ENCODE data around the gene PNKD. TPM values are rescaled to one million over a fixed set of nuclear protein-coding genes. Genes with fewer than 3 reads are reported as not detected.

PNKD gene
- total RNA-seq, 1 experiment from 2014 or later = 58.1 TPM

DNA sequence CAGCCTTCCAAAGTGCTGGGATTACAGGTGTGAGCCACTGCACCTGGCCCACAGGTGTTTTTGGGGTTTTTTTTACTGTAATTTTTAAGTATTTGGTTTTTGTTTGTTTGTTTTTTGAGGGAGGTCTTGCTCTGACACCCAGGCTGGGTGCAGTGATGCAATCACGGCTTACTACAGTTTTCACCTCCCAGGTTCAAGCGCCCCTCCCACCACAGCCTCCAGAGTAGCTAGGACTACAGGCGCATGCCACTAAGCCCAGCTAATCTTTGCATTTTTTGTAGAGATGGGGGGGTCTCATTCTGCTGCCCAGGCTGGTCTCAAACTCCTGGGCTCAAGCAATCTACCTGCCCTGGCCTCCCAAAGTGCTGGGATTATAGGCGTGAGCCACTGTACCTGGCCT lies 104.5 kb downstream of the PNKD start:
- H3K27me3 ChIP-seq (ENCODE audit: insufficient read depth, low read length) = no peaks in the 10 kb centered on the region
- no peak overlapping the region for H3K4me3 ChIP-seq (replicated peaks in 1 of 2; ENCODE audit: low read depth in 1 of 2, low read length in 2 of 2)
- H3K4me2 ChIP-seq (ENCODE audit: low read length) = no peak overlapping the region
- POLR2A ChIA-PET = no interaction called here
- intact Hi-C loops (cut with micrococcal nuclease) = no loop called here
- no peaks in the 10 kb centered on the region for H3K9me2 ChIP-seq (ENCODE audit: insufficient read depth)
- no peaks in the 10 kb centered on the region for H4K20me1 ChIP-seq (ENCODE audit: insufficient read depth)
- no peak overlapping the region for H3K27ac ChIP-seq (ENCODE audit: low read depth, low read length)
- ATAC-seq (no peak), DNase-seq (ENCODE audit: low read depth, low spot score) (no peak)
- TF ChIP-seq POLR2AphosphoS5 (IDR thresholded peaks at IDR 0.05; ENCODE audit: low read depth, low read length) (no peak), SRF (IDR thresholded peaks at IDR 0.05; ENCODE audit: low read depth) (no peak), EZH2 (IDR thresholded peaks at IDR 0.05) (no peak), CEBPB (IDR thresholded peaks at IDR 0.05; ENCODE audit: low read depth) (no peak), ZNF274 (IDR thresholded peaks at IDR 0.05; ENCODE audit: low read depth, low read length) (no peak), RAD21 (IDR thresholded peaks at IDR 0.05; ENCODE audit: low read depth) (no peak), EZH2phosphoT487 (IDR thresholded peaks at IDR 0.05; ENCODE audit: borderline replicate concordance) (no peak), YY1 (IDR thresholded peaks at IDR 0.05; ENCODE audit: extremely low read depth, insufficient replicate concordance, low read depth, low read length) (no peak), SIN3A (IDR thresholded peaks at IDR 0.05; ENCODE audit: low read depth) (no peak), FOSL1 (IDR thresholded peaks at IDR 0.05; ENCODE audit: low read depth) (no peak), TCF7L2 (IDR thresholded peaks at IDR 0.05; ENCODE audit: borderline replicate concordance, extremely low read depth, insufficient read depth, insufficient read length) (no peak), EGR1 (IDR thresholded peaks at IDR 0.05; ENCODE audit: low read depth) (no peak), JUND (IDR thresholded peaks at IDR 0.05) (no peak)
- TF ChIP-seq, protein P1, sequence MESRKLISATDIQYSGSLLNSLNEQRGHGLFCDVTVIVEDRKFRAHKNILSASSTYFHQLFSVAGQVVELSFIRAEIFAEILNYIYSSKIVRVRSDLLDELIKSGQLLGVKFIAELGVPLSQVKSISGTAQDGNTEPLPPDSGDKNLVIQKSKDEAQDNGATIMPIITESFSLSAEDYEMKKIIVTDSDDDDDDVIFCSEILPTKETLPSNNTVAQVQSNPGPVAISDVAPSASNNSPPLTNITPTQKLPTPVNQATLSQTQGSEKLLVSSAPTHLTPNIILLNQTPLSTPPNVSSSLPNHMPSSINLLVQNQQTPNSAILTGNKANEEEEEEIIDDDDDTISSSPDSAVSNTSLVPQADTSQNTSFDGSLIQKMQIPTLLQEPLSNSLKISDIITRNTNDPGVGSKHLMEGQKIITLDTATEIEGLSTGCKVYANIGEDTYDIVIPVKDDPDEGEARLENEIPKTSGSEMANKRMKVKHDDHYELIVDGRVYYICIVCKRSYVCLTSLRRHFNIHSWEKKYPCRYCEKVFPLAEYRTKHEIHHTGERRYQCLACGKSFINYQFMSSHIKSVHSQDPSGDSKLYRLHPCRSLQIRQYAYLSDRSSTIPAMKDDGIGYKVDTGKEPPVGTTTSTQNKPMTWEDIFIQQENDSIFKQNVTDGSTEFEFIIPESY (IDR thresholded peaks at IDR 0.05; ENCODE audit: extremely low read depth, insufficient replicate concordance, low read length) = no peak
- TF ChIP-seq, protein P2, sequence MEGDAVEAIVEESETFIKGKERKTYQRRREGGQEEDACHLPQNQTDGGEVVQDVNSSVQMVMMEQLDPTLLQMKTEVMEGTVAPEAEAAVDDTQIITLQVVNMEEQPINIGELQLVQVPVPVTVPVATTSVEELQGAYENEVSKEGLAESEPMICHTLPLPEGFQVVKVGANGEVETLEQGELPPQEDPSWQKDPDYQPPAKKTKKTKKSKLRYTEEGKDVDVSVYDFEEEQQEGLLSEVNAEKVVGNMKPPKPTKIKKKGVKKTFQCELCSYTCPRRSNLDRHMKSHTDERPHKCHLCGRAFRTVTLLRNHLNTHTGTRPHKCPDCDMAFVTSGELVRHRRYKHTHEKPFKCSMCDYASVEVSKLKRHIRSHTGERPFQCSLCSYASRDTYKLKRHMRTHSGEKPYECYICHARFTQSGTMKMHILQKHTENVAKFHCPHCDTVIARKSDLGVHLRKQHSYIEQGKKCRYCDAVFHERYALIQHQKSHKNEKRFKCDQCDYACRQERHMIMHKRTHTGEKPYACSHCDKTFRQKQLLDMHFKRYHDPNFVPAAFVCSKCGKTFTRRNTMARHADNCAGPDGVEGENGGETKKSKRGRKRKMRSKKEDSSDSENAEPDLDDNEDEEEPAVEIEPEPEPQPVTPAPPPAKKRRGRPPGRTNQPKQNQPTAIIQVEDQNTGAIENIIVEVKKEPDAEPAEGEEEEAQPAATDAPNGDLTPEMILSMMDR (IDR thresholded peaks at IDR 0.05 in 2 of 3, conservative IDR thresholded peaks at IDR 0.05 in 1 of 3; ENCODE audit: borderline replicate concordance in 1 of 3, insufficient read depth in 1 of 3, low read depth in 2 of 3, low read length in 2 of 3) = no peak
- TF ChIP-seq, protein P3, sequence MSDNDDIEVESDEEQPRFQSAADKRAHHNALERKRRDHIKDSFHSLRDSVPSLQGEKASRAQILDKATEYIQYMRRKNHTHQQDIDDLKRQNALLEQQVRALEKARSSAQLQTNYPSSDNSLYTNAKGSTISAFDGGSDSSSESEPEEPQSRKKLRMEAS (IDR thresholded peaks at IDR 0.05) = no peak
- TF ChIP-seq, protein P4, sequence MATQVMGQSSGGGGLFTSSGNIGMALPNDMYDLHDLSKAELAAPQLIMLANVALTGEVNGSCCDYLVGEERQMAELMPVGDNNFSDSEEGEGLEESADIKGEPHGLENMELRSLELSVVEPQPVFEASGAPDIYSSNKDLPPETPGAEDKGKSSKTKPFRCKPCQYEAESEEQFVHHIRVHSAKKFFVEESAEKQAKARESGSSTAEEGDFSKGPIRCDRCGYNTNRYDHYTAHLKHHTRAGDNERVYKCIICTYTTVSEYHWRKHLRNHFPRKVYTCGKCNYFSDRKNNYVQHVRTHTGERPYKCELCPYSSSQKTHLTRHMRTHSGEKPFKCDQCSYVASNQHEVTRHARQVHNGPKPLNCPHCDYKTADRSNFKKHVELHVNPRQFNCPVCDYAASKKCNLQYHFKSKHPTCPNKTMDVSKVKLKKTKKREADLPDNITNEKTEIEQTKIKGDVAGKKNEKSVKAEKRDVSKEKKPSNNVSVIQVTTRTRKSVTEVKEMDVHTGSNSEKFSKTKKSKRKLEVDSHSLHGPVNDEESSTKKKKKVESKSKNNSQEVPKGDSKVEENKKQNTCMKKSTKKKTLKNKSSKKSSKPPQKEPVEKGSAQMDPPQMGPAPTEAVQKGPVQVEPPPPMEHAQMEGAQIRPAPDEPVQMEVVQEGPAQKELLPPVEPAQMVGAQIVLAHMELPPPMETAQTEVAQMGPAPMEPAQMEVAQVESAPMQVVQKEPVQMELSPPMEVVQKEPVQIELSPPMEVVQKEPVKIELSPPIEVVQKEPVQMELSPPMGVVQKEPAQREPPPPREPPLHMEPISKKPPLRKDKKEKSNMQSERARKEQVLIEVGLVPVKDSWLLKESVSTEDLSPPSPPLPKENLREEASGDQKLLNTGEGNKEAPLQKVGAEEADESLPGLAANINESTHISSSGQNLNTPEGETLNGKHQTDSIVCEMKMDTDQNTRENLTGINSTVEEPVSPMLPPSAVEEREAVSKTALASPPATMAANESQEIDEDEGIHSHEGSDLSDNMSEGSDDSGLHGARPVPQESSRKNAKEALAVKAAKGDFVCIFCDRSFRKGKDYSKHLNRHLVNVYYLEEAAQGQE (IDR thresholded peaks at IDR 0.05; ENCODE audit: low read depth) = no peak
- H3K36me3 ChIP-seq (ENCODE audit: control insufficient read depth in 1 of 2, insufficient read depth in 2 of 2, low read length in 2 of 2) = no peaks in the 10 kb centered on the region
- RAD21 ChIA-PET (ENCODE audit: low non-redundant PET in 1 of 2, low total read pairs in 2 of 2, uncharacterized antibody in 2 of 2, unreplicated experiment in 2 of 2) = no interaction called here
- no peak overlapping the region for H3K9ac ChIP-seq (ENCODE audit: low read length)
- no peaks in the 10 kb centered on the region for H3K9me3 ChIP-seq (ENCODE audit: control insufficient read depth in 1 of 2, insufficient read depth in 1 of 2, low read depth in 1 of 2, low read length in 2 of 2)
- no peaks in the 10 kb centered on the region for H3K4me1 ChIP-seq (ENCODE audit: control insufficient read depth in 1 of 2, insufficient read depth in 2 of 2, low read length in 2 of 2)
- BruUV-seq (replicated peaks) = no TSS peak
- H2AFZ ChIP-seq (ENCODE audit: low read depth, low read length, poor library complexity, severe bottlenecking) = no peak overlapping the region
- CTCF ChIA-PET = no interaction called here
- H3K79me2 ChIP-seq (ENCODE audit: insufficient read depth, low read length) = no peaks in the 10 kb centered on the region
